Neural progenitor cell (in vitro differentiated cells): ENCODE data around the gene MASP1.

Source experiments
- EZH2 ChIP-seq: fragments of 200-600 bp; sonication (generic); IDR thresholded peaks from 2 replicates; pipeline ENCODE4 v1.6.1; 2017; ENCODE audit warnings: antibody characterized with exemption, mild to moderate bottlenecking, moderate library complexity
- TF ChIP-seq, protein P1 (sequence below): fragments of 200-600 bp; sonication (generic); IDR thresholded peaks from 2 replicates; pipeline ENCODE4 v1.5.1; 2017; ENCODE audit warnings: antibody characterized with exemption, mild to moderate bottlenecking

DNA sequence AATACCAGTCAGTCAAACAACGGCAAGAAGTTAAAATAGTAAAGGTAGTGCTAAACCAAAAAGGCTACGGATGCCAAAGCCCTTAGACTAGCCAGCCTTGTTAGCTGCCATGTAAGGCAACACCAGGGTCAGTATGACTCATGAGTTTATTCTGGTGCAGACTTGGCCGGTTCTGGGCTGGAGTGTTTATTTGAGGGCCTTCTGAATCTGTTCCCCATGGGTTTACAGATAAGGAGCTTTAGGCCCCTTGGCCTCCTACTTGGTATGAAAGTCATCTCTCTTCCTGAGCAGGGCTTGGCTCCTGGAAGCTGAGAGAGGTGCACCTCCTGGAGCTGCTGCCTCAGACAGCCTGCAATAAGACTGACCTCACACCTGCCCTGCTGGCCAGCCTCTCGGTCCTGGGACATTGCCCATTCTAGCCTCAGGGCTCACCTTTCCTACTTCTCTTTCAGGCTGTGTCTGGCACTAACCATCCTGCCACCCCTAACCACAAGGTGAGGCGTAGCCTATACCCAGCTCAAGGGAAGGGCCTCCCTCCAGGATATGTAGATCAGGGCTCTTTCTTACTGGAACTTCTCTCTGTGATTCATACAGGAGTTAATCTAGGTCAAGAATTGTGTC lies 104.6 kb downstream of the MASP1 start:
- TF ChIP-seq, protein P1, sequence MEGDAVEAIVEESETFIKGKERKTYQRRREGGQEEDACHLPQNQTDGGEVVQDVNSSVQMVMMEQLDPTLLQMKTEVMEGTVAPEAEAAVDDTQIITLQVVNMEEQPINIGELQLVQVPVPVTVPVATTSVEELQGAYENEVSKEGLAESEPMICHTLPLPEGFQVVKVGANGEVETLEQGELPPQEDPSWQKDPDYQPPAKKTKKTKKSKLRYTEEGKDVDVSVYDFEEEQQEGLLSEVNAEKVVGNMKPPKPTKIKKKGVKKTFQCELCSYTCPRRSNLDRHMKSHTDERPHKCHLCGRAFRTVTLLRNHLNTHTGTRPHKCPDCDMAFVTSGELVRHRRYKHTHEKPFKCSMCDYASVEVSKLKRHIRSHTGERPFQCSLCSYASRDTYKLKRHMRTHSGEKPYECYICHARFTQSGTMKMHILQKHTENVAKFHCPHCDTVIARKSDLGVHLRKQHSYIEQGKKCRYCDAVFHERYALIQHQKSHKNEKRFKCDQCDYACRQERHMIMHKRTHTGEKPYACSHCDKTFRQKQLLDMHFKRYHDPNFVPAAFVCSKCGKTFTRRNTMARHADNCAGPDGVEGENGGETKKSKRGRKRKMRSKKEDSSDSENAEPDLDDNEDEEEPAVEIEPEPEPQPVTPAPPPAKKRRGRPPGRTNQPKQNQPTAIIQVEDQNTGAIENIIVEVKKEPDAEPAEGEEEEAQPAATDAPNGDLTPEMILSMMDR = no peak
- TF ChIP-seq EZH2 = no peak
